Epidermal melanocyte (primary cell): ENCODE results near the gene SAMD13.
A peak's percentile ranks its signal among the peaks of the same experiment; 100 is the strongest.

Experiments
- DNase-seq: peaks from one replicate; pipeline ENCODE4 v3.0.0; 2011; ENCODE audit warnings: low spot score; ENCODE audit not compliant: insufficient read length

SAMD13 gene, protein sequence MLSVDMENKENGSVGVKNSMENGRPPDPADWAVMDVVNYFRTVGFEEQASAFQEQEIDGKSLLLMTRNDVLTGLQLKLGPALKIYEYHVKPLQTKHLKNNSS

DNA sequence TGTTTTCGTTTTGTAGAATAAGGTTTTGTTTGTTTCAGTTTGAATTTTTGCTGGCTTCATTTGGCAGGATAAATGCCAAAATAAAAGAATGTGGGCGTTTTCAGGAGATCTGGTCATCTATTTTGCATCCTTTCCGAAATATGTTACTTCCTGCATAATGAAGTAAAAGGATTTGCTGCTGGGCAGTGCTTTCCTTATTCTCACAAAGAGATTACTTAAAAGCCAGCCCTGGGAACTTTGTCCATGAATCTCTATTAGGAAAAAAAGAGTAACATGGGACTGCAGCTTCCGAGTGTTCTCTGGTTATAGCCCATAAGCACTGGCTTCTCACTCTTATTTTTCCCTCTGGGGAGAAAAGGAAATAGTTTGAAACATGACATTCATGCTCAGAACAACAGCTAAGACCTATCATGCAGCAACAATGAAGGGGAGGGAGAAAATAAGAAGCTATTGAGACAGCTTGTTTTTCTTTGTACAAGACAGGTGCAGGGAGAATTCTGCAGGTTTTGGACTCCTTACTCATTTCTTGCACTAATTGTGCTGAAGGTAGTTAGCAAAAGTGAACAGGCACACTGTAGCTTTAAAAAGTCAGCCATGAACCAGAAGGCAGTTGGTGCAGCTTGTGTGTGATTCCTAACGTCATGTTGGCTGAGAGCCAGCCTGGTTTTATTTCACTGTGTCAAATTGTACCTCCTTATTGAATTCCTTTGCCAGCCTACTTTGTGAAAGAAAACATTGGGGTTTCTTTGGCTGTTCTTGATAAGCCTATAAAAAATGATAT lies at the start of gene SAMD13:
Gene SAMD13 (plus strand): TSS at position 705 of the 781 bp plus-strand sequence. CDS start 1,527 bp downstream, outside the sequence.
- peak; percentile 62 for DNase-seq

- no peak for DNase-seq
Observed at GRCh38 chr1:84253036-84253435, 48.5 kb upstream of the SAMD13 start.

DNA sequence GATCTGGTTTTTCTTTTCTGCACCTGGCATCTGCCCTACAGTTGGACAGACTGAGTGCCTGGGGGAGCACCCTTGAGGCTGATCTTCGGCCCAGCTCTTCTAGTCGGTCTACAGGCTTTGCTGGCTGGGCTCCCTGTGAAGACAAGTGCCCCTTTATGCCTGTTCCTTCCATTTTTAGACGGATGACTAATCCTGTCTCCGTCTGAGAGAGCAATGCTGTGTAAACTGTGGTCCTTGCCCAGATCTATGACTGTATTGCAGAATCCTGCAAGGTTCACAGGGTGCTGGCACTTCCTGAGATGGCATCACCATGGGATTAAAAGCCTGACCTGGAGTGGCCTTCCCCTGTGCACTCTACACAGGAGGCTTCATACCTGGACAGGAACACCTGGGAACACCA lies 47.6 kb upstream of the SAMD13 start:
- DNase-seq, result peak; percentile 36

DNA sequence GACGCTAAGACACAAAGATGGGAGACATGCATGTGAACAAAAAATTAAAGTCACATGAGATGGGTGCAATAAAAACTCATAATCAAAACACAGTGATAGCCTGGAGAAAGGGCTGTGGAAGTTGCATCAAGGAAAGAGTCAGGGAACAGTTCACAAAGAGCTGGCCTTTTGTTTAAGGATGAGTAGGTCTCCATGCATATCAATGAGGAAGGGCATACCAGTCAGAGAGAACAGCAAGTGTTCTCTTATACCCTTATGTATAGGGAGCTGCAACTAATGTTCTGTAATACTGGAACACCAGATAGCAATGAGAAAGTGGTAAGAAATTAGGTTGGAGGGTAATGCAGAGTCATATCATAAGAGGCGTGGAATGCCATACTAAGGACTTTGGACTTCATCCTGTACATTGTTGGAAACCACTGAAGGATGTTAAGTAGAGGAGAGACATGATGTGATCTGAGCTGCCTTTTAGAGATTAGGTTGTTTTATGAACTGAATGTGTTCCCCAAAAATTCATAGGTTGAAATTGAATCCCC lies 46.7 kb upstream of the SAMD13 start:
- DNase-seq, result no peak

GRCh38 chr1:84255582-84255981 lies 45.9 kb upstream of the SAMD13 start:
- no peak for DNase-seq

GRCh38 chr1:84257617-84258016 lies 43.9 kb upstream of the SAMD13 start:
- DNase-seq, result no peak

DNA sequence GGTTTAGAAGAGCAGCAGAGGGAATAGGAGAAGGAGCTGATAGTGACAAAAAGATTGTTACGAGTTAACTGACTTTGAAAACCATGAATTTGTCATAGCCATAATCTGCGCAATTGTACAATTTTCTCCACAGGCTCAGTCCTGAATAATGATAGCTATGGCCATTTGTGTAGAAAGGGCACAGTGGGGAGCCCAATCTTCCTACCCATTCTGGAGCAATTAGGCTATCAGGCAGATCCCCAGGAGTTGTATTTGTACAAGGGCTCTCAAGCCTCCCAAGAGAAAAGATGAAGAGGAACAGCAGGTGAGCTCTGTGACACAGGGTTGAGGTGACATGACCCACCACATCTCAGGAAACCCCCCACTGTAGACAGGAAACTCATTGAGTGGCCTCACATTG lies 42.1 kb upstream of the SAMD13 start:
- no peak for DNase-seq

DNA sequence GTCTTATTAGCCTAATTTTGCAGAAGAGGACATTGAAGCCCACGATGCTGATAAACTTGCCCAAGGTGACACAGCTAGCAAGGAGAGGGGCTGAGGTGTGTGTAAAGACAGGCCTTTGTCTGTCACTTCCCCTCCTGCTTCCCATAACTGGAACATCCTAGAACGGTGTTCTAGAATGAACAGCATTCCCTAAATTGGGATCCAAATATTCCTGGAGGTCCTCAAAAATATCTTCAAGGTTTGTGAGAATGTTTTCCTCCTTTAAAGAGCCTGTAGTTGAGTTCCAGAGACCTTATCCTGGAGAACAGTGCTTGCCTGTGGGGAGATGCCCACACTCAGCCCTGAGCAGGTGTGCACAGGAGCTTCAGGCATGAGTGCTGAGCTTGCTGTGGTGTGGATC lies 41.5 kb upstream of the SAMD13 start:
- no peak for DNase-seq

- no peak for DNase-seq
Observed at GRCh38 chr1:84260852-84261518, 40.5 kb upstream of the SAMD13 start.

DNA sequence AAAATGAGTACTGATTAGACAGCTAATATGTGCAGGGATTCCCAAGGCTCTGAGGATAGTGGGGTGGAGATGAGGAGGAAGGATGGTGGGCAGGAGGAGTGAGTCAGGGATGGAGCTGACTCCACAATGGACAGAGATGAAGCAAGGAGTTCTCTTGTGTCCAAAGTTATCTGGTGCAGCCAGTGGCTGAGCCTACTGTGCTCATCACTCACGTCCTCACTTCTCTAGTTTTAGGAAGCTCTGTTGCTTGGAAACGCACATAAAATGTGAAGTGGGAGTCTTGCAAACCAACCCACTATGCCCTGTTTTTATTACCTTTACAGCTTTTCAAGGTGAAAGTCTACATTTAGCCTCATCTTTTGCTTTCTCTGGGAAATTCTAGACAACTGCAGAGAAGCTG lies 36.5 kb upstream of the SAMD13 start:
- DNase-seq, result no peak

GRCh38 chr1:84265867-84266266 lies 35.6 kb upstream of the SAMD13 start:
- DNase-seq, result no peak

DNA sequence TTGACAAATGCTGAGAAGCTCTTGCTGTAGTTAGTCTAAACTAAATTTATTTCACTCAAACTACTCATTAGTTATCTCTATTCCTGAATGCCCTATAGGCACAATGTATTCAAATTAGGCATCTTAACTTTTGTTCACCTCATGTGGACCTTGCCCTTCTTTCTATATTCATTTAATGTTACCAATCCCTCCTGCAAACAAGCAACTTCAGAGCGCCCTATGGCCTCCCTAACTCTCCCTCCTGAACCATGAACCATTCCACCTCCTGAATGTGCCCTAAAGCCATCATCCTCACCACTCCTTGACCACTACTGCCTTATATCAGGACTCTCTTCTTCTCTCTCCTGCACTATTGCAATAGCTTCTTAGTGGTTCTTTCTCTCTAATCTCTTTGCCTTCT lies 34.8 kb upstream of the SAMD13 start:
- DNase-seq, result no peak

DNA sequence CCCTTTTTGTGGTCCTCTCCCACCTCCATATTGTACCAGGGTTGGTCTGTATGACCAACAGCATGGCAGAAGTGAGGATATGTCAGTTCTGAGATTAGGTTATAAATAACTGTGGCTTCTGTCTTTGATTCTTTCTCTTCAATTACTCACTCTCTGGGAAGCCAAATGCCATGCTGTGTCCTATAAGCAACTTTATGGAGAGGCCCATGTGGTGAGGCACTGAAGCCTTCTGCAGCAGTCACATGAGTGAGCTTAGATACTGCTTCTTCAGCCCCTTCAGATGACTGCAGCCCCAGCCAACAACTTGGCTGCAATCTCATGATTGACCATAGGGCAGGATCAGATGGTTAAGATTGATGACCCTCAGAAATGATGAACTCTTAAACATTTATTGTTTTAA lies 34.0 kb upstream of the SAMD13 start:
- no peak for DNase-seq

DNA sequence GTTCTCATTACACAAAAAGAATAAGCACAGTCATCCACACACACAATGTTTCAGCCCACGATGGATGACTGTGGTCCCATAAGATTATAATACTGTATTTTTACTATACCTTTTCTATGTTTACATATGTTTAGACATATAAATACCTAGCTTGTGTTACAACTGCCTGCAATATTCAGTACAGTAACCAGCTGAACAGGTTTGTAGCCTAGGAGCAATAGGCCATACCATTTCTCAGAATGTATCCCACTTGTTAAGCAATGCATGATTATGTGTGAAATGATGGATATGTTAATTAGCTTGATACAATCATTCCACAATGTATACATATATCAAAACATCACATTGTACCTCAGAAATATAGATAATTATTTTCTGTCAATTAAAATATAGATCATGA lies 33.2 kb upstream of the SAMD13 start:
- DNase-seq, result no peak

DNA sequence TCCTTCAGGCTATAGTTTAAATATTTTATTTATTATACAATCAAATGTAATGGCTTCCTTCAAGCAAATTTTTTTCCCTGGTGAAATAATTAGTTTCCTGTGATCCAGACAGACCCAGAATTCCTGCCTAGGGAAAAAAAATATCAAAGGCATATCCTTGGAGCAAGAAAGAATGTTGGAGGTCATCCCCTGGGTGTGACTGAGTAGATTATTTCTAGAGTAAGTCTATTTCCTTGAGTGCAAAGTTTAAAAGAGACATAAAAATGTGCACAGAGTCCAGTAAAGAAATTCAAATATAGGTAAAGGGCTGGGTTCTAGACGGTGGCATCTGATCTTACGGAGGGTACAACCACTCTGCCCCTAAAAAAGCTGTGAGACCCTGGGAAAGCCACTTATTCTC lies 32.2 kb upstream of the SAMD13 start:
- no peak for DNase-seq

DNA sequence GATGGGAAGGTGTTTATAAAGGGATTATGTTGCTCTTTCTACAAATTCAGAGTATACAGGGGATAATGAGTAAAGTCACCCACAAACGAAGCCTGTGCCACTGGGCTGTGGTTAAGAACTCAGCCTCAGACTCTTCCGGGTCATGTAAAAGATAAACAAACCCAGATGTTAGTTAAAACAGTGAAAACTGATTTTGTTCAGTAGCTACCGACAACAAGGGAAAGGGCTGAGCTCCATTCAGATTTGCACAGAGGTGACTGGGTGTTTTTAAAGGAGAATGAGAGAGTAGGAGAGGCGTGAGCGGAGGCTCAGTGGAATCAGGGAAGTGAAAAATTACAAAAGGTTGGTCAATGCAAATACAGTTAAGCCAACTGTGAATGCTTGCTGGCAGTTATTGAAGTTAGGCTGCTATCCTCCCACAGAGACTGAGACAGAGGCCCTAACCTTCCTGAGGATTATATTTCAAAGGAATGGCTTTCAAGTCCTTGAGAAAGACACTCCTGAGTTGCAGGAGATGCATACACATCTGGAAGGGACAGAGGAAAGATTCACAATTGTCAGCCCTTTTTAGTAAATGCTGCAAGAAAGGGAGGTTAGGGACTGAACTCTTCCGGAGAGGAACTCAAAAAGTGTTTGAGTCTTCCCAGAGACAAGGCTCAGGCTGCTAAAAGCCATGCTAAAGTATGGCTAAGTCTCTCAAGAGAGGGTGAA lies 29.9 kb upstream of the SAMD13 start:
- DNase-seq, result no peak

DNA sequence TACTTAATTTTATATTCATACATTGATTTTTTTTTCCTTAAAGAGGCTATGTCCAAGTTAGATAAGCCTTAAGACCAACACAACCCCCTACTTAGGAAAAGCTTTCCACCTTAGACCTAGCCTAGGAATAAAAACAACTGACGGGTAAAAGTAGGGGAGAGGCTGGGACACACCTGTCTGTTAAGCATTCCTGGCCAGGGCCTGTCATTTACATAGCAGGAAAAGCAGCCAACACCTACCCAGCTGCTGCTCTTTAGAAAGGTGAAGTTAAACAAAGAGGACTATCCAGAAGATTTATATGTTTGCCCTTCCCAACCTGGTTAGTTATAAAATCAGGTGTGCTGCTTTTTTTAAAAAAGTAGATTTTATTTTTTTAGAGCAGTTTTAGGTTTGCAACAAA lies 29.1 kb upstream of the SAMD13 start:
- no peak for DNase-seq

DNA sequence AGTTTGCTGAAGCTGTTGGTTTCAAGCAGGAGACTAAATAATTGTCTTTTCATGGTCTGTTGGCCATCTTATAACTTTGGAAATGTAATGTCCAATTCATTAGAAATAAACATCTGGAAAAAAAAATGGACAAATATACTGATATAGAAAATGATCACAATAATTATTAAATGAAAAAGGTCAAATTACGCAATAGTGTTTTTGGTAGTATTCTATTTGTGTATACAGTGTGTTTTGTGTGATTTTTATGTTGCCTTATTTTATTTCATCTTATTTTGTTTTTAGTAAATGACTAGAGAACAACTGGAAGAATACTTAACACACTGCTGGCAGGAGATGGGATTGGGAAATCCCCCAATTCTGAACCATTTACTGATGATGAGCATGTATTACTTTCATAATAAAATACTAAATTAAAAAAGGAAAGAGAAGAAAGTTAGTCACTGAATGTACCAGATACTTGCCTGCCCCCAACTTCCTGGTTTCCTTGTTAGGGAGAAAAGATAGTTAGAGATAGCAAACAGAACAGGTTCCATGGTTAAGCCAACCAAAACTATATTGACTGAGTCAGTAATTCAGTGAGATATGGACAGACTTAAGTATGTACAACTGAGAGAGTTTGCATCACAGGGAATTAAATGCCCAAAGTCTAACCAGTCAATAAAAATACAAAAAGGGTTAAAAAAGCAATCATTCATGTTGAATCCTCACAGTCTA lies 24.0 kb upstream of the SAMD13 start:
- no peak for DNase-seq

- DNase-seq, result no peak
Observed at GRCh38 chr1:84278905-84279304, 22.6 kb upstream of the SAMD13 start.

DNA sequence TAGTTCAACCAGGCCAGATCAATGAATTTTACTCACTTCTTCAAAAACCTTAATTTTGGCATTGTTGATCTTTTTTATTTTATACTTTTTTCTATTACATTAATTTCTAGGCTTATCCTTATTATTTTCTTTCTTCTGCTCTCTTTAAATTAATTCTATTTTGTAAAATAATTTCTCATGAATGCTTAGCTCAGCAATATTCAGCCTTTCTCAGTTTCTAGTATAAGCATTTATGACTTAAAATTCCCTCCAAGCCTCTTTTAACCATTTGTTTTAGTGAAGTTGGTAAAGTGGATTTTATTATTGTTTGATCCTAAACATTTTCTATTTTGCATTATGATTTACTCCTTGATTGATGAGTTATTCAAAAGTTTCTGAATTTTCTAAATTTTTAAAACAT lies 20.6 kb upstream of the SAMD13 start:
- no peak for DNase-seq

DNA sequence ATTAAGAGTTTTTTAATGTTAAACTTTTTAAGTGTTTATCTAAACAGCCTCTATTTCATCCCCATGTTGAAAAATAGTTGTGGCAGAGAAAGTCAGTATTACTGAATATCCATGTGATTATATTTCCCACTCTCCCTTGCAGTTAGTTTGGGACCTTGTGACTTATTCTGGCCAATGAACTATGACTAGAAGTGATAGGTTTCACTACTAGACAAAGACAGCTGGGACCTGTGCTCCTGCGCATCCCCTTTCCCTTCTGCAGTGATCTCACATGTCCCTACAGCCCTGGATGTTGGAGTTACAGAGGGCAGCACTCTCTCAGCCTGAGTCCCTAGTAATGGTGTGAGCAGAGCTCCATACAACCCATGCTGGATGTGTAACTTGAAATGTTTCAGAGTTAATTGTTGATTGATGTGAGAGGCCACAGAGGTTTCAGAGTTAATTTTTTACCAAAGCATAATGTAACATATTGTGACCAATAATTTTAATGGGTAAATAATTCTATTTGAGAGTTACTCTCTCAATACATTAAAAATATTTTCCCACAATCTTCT lies 18.7 kb upstream of the SAMD13 start:
- no peak for DNase-seq
